ENCODE measurements around the gene N4BP2L1.

DNA sequence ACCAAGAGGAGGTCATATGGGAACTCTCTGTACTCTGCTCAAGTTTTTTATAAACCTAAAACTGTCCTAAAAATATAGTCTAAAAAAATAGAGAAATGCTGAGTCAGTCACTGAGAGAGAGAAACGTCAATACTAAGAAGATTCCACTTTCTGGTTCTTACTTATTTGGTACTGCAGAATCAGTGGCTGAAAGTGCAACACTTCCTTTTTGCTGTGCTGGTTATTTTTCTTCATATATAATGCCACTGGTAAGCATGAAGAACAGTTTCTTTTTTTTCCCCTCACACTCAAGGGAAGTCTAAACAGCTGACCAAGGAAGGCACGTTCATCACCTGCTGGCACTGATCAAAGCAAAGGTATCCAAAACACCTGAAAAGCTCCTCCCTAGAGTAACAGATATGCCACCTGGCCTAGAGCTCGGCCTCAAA lies 44.3 kb upstream of the N4BP2L1 start:
- TF ChIP-seq POLR2AphosphoS5 (IDR thresholded peaks at IDR 0.05; ENCODE audit: low read depth, low read length) (no peak), TAF1 (IDR thresholded peaks at IDR 0.05; ENCODE audit: borderline replicate concordance, insufficient read depth, low read length) (no peak), SIN3A (IDR thresholded peaks at IDR 0.05; ENCODE audit: borderline replicate concordance, insufficient read depth, low read length) (no peak)
- TF ChIP-seq, protein P1, sequence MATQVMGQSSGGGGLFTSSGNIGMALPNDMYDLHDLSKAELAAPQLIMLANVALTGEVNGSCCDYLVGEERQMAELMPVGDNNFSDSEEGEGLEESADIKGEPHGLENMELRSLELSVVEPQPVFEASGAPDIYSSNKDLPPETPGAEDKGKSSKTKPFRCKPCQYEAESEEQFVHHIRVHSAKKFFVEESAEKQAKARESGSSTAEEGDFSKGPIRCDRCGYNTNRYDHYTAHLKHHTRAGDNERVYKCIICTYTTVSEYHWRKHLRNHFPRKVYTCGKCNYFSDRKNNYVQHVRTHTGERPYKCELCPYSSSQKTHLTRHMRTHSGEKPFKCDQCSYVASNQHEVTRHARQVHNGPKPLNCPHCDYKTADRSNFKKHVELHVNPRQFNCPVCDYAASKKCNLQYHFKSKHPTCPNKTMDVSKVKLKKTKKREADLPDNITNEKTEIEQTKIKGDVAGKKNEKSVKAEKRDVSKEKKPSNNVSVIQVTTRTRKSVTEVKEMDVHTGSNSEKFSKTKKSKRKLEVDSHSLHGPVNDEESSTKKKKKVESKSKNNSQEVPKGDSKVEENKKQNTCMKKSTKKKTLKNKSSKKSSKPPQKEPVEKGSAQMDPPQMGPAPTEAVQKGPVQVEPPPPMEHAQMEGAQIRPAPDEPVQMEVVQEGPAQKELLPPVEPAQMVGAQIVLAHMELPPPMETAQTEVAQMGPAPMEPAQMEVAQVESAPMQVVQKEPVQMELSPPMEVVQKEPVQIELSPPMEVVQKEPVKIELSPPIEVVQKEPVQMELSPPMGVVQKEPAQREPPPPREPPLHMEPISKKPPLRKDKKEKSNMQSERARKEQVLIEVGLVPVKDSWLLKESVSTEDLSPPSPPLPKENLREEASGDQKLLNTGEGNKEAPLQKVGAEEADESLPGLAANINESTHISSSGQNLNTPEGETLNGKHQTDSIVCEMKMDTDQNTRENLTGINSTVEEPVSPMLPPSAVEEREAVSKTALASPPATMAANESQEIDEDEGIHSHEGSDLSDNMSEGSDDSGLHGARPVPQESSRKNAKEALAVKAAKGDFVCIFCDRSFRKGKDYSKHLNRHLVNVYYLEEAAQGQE (IDR thresholded peaks at IDR 0.05; ENCODE audit: insufficient read depth in 1 of 2, low read depth in 2 of 2, low read length in 2 of 2) = no peak

Data from PFSK-1 (cell line).